Measurements from ENCODE around the gene FBXL3. TPM values are rescaled to one million over a fixed set of nuclear protein-coding genes. Genes with fewer than 3 reads are reported as not detected.

The FBXL3 gene
- total and polyA plus RNA-seq, 2 of the 4 experiments (the other 2 are of a cell fraction) = 15.3 to 43.6 TPM

DNA sequence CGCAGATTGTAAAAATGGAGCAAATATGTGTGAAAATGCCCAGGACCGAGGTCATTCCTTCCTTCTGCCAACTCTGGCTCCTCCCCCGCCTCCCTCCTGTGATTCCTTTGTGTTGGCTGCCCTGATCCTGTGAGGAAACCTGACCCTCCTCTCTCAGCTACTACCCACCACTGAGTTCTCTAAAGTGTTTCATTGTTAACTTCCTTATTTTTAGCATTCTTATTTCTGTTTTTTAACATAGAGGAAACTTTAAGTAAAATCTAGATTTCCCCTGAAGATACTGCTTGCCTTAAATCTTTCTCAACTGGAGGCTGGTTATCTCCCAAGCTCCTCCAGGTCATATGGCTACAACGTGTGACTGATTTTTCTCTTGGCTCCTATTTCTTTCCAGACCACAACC, 21.7 kb upstream of the FBXL3 start:
- Histone ChIP-seq H3K9ac (ENCODE audit: low read depth, low read length) (no peak overlapping the region), H4K91ac (ENCODE audit: insufficient read depth, low read depth, low read length) (no peak overlapping the region), H3K18ac (ENCODE audit: low read depth, low read length) (no peak overlapping the region), H3K4me1 (ENCODE audit: control insufficient read depth, insufficient read depth, low read length) (no peaks in the 10 kb centered on the region), H3K4ac (ENCODE audit: low read depth, low read length) (no peak overlapping the region), H3K23ac (ENCODE audit: low read depth, low read length) (no peak overlapping the region), H4K8ac (ENCODE audit: low read depth in 2 of 2, low read length in 2 of 2) (no peak overlapping the region), H2BK20ac (ENCODE audit: low read depth, low read length) (no peak overlapping the region), H2AK9ac (replicated peaks; ENCODE audit: low read depth, low read length, poor library complexity) (no peak overlapping the region), H2BK15ac (ENCODE audit: low read depth, low read length) (no peak overlapping the region), H2BK5ac (ENCODE audit: low read depth, low read length, poor library complexity, severe bottlenecking) (no peak overlapping the region), H3K79me1 (ENCODE audit: low read depth in 1 of 2, low read length in 2 of 2) (no peaks in the 10 kb centered on the region), H2AFZ (replicated peaks; ENCODE audit: low read length, poor library complexity) (no peak overlapping the region), H3K14ac (replicated peaks; ENCODE audit: low read depth, low read length) (no peak overlapping the region), H4K20me1 (ENCODE audit: insufficient read depth, low read length) (no peaks in the 10 kb centered on the region), H3K9me1 (ENCODE audit: insufficient read depth, low read length) (no peaks in the 10 kb centered on the region), H3K56ac (ENCODE audit: extremely low read depth, insufficient read depth, low read length) (no peak overlapping the region), H4K5ac (ENCODE audit: low read depth, low read length) (no peak overlapping the region), H3K4me3 (ENCODE audit: insufficient read depth, low read depth, low read length) (no peak overlapping the region), H3K9me3 (ENCODE audit: control insufficient read depth, insufficient read depth, low read length) (no peaks in the 10 kb centered on the region), H3K27ac (ENCODE audit: insufficient read depth, low read length) (no peak overlapping the region), H3K27me3 (ENCODE audit: control insufficient read depth, insufficient read depth, low read length) (no peaks in the 10 kb centered on the region), H2AK5ac (ENCODE audit: low read depth, low read length) (no peak overlapping the region), H3K4me2 (ENCODE audit: low read depth, low read length) (no peak overlapping the region), H3K36me3 (ENCODE audit: control insufficient read depth, insufficient read depth, low read length) (peaks cover 24% of the 10 kb centered on the region), H2BK120ac (ENCODE audit: low read depth, low read length) (no peak overlapping the region)
- dilution Hi-C loops (cut with HindIII; ENCODE audit: low sequenced_read_pairs, unreplicated experiment) (no loop called here), intact Hi-C loops (cut with micrococcal nuclease) (no loop called here), in situ Hi-C loops (cut with MboI; ENCODE audit: low sequenced_read_pairs) (no loop called here)
- WGBS, 2 experiments (ENCODE audit: extremely low coverage in 2 of 2, insufficient read length in 1 of 2) = 100% methylated on average over 1 of the region's 4 CpGs; no CpG with 5 or more reads in 1 of the 2 experiments
- ChIA-PET POLR2A (ENCODE audit: unreplicated experiment) (no interaction called here), CTCF (no interaction called here)
- no peak for ATAC-seq (ENCODE audit: low read depth)
- TF ChIP-seq RCOR1 (IDR thresholded peaks at IDR 0.05; ENCODE audit: insufficient replicate concordance, low read length) (no peak), CHD1 (IDR thresholded peaks at IDR 0.05; ENCODE audit: low read depth, low read length) (no peak), ELK1 (IDR thresholded peaks at IDR 0.05; ENCODE audit: borderline replicate concordance, low read depth, low read length) (no peak), POLR2A (IDR thresholded peaks at IDR 0.05; ENCODE audit: low read depth, low read length) (no peak)
- BruUV-seq (replicated peaks) = no TSS peak
- no peak for DNase-seq
